RWPE2 (cell line): ENCODE data around the gene SLC8A2.

Source experiments
- ATAC-seq: fragments of 200-7000 bp; cut with Tn5 transposase; 3 replicates; pipeline ENCODE4 v1.9.1; 2021; ENCODE audit warnings: low read depth
- DNase-seq: peaks from one replicate; pipeline ENCODE4 v3.0.0-alpha.2; 2020; ENCODE audit warnings: low spot score
- H3K27ac ChIP-seq: fragments of 450-650 bp; 2 replicates; pipeline ENCODE4 v1.5.1; 2017; ENCODE audit warnings: mild to moderate bottlenecking; ENCODE audit not compliant: poor library complexity, severe bottlenecking
- H3K27me3 ChIP-seq: fragments of 250-450 bp; sonication (Bioruptor Pico); 2 replicates; pipeline ENCODE4 v1.5.1; 2021; ENCODE audit warnings: mild to moderate bottlenecking, moderate library complexity; ENCODE audit not compliant: insufficient read depth, poor library complexity, severe bottlenecking
- H3K36me3 ChIP-seq: fragments of 250-450 bp; sonication (Bioruptor Pico); 2 replicates; pipeline ENCODE4 v1.5.1; 2020; ENCODE audit warnings: low read depth, mild to moderate bottlenecking, moderate library complexity
- H3K4me1 ChIP-seq: fragments of 250-450 bp; sonication (Bioruptor Pico); 2 replicates; pipeline ENCODE4 v1.5.1; 2021; ENCODE audit warnings: mild to moderate bottlenecking, moderate library complexity; ENCODE audit not compliant: insufficient read depth, poor library complexity, severe bottlenecking
- H3K4me3 ChIP-seq: fragments of 250-450 bp; sonication (Bioruptor Pico); 2 replicates; pipeline ENCODE4 v1.5.1; 2021; ENCODE audit warnings: mild to moderate bottlenecking, moderate library complexity; ENCODE audit not compliant: severe bottlenecking
- H3K9me3 ChIP-seq: fragments of 250-450 bp; sonication (Bioruptor Pico); 2 replicates; pipeline ENCODE4 v1.5.1; 2021; ENCODE audit warnings: mild to moderate bottlenecking, moderate library complexity; ENCODE audit not compliant: severe bottlenecking
- TF ChIP-seq, protein P1 (sequence below): fragments of 450-650 bp; IDR thresholded peaks from one replicate; pipeline ENCODE4 v1.5.1; 2017; ENCODE audit warnings: mild to moderate bottlenecking, moderate library complexity; ENCODE audit not compliant: poor library complexity, severe bottlenecking

The SLC8A2 gene

DNA sequence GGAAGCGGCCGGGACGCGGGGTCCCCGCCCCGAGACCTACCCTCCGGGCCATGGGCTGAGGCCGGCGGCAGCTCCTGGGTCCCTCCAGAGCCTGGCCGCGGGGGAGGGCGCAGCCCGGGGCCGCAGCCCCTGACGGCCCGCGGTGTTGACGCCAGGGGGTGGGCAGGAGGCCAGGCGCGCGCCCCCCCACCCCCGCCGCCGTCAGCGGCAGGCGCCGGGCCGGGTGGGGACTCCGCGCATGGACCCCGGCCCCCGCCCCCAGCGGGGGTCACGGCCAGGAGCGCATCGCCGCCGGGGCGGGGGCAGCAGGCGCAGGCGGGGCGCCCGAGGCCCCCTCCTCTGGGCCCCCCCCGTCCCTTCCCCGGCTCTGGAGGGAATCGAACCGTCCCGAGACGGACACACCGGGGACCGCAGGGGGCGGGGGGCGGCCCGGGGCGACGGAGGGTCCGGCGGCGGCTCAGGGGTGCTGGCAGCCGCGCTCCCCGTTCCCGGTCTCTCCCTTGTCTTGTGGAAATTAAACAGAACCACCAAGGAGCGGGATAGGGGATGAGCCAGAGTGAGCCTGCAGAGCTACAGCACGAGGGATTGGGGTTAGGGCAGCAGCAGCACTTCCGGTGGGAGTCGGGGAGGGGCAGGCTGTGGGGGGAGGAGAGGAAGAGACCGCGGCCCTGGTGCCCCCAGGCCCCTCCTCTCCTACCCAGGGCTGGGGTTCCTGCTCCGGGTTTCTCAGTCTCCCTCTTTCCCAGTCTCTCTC is 52.5 kb downstream of the SLC8A2 start, which contains the start of gene MEIS3:
MEIS3 (minus strand) TSS at position 498 of the 754 bp plus-strand sequence; CDS start at position 52, 446 bp downstream.
- DNase-seq = no peak
- peak; percentile 21; the same call in 2 of the 3 replicates for ATAC-seq
- peaks cover 48% of the 10 kb centered on the region for H3K27me3 ChIP-seq

DNA sequence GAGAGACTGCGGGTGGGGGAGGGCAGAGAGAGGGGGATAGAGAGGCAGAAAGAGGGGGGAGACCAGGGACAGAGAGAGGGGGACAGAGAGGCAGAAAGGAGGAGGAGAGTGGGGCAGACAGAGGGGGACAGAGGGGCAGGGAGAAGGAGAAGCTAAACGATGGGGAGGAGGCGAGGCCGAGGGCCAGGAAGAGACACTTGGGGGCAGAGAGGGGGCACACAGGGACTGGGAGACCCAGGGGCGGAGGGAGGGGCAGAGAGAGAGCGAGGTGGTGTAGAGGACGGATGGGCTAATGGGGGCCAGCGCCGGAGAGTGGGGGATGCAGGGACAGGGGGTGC is 53.0 kb downstream of the SLC8A2 start:
- ATAC-seq = no peak
- no peaks in the 10 kb centered on the region for H3K9me3 ChIP-seq
- no peak for DNase-seq
- no peak overlapping the region for H3K27ac ChIP-seq
- peak overlapping the region; percentile 59 for H3K4me3 ChIP-seq
- peaks cover 43% of the 10 kb centered on the region for H3K27me3 ChIP-seq
- H3K36me3 ChIP-seq = no peaks in the 10 kb centered on the region
- TF ChIP-seq, protein P1, sequence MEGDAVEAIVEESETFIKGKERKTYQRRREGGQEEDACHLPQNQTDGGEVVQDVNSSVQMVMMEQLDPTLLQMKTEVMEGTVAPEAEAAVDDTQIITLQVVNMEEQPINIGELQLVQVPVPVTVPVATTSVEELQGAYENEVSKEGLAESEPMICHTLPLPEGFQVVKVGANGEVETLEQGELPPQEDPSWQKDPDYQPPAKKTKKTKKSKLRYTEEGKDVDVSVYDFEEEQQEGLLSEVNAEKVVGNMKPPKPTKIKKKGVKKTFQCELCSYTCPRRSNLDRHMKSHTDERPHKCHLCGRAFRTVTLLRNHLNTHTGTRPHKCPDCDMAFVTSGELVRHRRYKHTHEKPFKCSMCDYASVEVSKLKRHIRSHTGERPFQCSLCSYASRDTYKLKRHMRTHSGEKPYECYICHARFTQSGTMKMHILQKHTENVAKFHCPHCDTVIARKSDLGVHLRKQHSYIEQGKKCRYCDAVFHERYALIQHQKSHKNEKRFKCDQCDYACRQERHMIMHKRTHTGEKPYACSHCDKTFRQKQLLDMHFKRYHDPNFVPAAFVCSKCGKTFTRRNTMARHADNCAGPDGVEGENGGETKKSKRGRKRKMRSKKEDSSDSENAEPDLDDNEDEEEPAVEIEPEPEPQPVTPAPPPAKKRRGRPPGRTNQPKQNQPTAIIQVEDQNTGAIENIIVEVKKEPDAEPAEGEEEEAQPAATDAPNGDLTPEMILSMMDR = no peak
- H3K4me1 ChIP-seq = peaks cover 4% of the 10 kb centered on the region

More for the DNA sequence above, 52.5 kb downstream of the SLC8A2 start, which contains the start of gene MEIS3:
- TF ChIP-seq, protein P1 = no peak
- no peaks in the 10 kb centered on the region for H3K9me3 ChIP-seq
- H3K36me3 ChIP-seq = no peaks in the 10 kb centered on the region
- H3K4me3 ChIP-seq = peak within 1 kb of the TSS; percentile 59
- H3K4me1 ChIP-seq = peaks cover 4% of the 10 kb centered on the region
- H3K27ac ChIP-seq = no peak within 1 kb of the TSS

DNA sequence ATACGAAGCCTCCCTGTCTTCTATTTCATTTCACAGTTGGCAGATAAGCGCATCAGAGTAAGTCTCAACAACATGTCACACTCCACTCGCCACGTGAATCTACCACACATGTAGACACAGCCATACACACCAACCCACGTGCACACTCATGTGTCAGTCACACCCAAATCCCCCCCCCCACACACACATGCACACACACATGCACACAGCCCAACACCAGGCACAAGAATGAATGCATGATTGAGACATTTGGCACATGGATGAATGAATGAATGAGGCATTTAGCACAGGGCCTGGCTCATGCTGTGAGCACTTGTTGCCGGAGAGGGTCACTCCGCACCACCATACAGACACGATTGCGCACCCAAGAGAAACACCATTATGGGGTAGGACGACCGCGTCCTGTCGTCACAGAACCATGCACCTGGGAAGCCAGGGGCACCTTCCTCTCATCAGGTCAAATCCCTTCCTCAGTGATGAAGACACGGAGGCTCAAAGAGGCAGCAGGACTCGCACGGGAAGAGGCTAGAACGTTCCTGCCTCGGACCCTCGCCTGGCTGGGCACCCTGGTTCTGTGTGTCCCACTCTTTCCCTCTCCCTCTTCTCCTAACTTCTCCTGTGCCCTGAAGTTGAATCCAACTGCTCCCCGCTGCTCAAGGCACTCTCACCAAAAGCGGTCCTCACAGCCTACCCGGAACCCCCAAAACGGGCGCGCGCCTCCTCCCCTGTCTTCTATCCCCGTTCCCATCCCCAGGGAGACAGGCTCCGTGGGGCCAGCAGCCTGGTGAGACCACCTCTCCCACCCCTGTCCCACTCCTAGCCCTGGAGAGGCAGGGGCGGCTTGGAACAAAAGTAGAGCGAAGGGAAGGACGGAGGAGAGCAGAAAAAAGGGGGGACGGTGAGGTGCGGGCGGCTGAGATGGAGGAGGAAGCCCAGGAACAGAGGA is 53.7 kb downstream of the SLC8A2 start:
- H3K27ac ChIP-seq = no peak overlapping the region
- peaks cover 4% of the 10 kb centered on the region for H3K4me1 ChIP-seq
- H3K27me3 ChIP-seq = peaks cover 37% of the 10 kb centered on the region
- H3K9me3 ChIP-seq = no peaks in the 10 kb centered on the region
- TF ChIP-seq, protein P1 = no peak
- ATAC-seq = peak; percentile 9; the same call in 1 of the 3 replicates
- no peak for DNase-seq
- H3K4me3 ChIP-seq = peak overlapping the region; percentile 59
- H3K36me3 ChIP-seq = no peaks in the 10 kb centered on the region

DNA sequence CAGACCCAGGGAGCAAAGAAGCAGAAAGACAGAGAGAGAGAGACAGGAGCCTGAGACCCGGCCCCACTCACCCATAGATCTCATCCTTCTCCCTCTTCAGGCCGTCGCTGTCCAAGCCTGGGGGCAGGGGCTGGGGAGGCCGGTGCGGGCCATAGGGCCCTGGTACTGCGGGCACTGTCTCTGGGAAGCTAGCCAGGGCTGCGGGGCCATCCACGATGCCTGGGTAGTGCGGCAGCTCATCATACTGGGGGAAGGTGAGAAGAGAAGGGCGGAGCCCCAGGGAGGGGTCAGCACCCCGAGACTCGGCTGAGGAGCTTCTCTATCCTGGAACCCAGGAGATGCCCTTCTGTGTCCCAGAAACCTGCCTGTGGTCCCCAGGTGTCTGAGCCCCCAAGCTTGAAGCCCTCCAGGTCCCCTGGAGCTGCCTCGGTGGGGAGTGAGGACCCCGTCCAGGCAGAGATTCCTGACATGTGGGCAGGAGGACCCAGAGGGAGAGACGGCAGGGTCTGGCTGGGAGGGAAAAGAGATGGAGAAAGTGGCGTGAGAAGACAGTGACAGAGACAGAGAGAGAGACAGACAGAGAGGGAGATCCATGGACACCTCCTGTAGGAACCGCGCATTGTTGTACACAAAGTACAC is 54.5 kb downstream of the SLC8A2 start:
- H3K9me3 ChIP-seq = no peaks in the 10 kb centered on the region
- H3K27ac ChIP-seq = no peak overlapping the region
- no peaks in the 10 kb centered on the region for H3K36me3 ChIP-seq
- no peak overlapping the region for H3K4me3 ChIP-seq
- H3K27me3 ChIP-seq = peaks cover 29% of the 10 kb centered on the region
- H3K4me1 ChIP-seq = peaks cover 4% of the 10 kb centered on the region
- ATAC-seq (no peak), DNase-seq (no peak)
- TF ChIP-seq, protein P1 = no peak
